MM.1S (cell line): ENCODE data around the gene UBE2L5.

Experiments
- DNase-seq: peaks from one replicate; pipeline ENCODE4 v3.0.0-alpha.2; 2015
- H2AFZ ChIP-seq: fragments of 300-600 bp; sonication (generic); 2 replicates; pipeline ENCODE4 v1.6.0; 2016; ENCODE audit warnings: antibody characterized with exemption, low read length
- H3F3A ChIP-seq: fragments of 300-600 bp; sonication (generic); 2 replicates; pipeline ENCODE4 v1.6.1; 2016; ENCODE audit warnings: mild to moderate bottlenecking, antibody characterized with exemption, low read length, moderate library complexity, mixed read lengths; ENCODE audit not compliant: insufficient read depth
- H3K27ac ChIP-seq: fragments of 300-600 bp; sonication (generic); 2 replicates; pipeline ENCODE4 v1.5.1; 2016; ENCODE audit warnings: mild to moderate bottlenecking, low read length
- H3K27me3 ChIP-seq: fragments of 300-600 bp; sonication (generic); replicated peaks from 2 replicates; pipeline ENCODE4 v1.6.0; 2016; ENCODE audit warnings: low read length; ENCODE audit not compliant: insufficient read depth
- H3K36me3 ChIP-seq: fragments of 300-600 bp; sonication (generic); replicated peaks from 2 replicates; pipeline ENCODE4 v1.6.1; 2016; ENCODE audit warnings: mild to moderate bottlenecking, low read length, mixed read lengths; ENCODE audit not compliant: insufficient read depth
- H3K4me1 ChIP-seq: fragments of 300-600 bp; sonication (generic); 2 replicates; pipeline ENCODE4 v1.6.1; 2016; ENCODE audit warnings: low read length, mixed read lengths
- H3K4me2 ChIP-seq: fragments of 300-600 bp; sonication (generic); 2 replicates; pipeline ENCODE4 v1.6.0; 2016; ENCODE audit warnings: low read depth, low read length
- H3K4me3 ChIP-seq: fragments of 300-600 bp; sonication (generic); 2 replicates; pipeline ENCODE4 v1.5.1; 2016; ENCODE audit warnings: low read length, mixed read lengths
- H3K79me2 ChIP-seq: fragments of 300-600 bp; sonication (generic); 2 replicates; pipeline ENCODE4 v1.6.1; 2016; ENCODE audit warnings: mixed run types, low read length, mixed read lengths
- H3K9ac ChIP-seq: fragments of 300-600 bp; sonication (generic); 2 replicates; pipeline ENCODE4 v1.6.1; 2016; ENCODE audit warnings: low read length, mixed read lengths
- H3K9me2 ChIP-seq: fragments of 300-600 bp; sonication (generic); replicated peaks from 2 replicates; pipeline ENCODE4 v1.6.1; 2016; ENCODE audit warnings: mild to moderate bottlenecking, low read length, mixed read lengths; ENCODE audit not compliant: insufficient read depth
- H3K9me3 ChIP-seq: fragments of 300-600 bp; sonication (generic); replicated peaks from 2 replicates; pipeline ENCODE4 v1.6.1; 2016; ENCODE audit warnings: mild to moderate bottlenecking, low read length, mixed read lengths; ENCODE audit not compliant: insufficient read depth
- H4K20me1 ChIP-seq: fragments of 300-600 bp; sonication (generic); 2 replicates; pipeline ENCODE4 v1.6.1; 2016; ENCODE audit warnings: mild to moderate bottlenecking, low read length, moderate library complexity, mixed read lengths; ENCODE audit not compliant: insufficient read depth
- EZH2 ChIP-seq: fragments of 300-600 bp; sonication (generic); optimal IDR thresholded peaks from 2 replicates; pipeline ENCODE3; 2017; ENCODE audit warnings: low read depth, mild to moderate bottlenecking, antibody characterized with exemption, low read length, mixed read lengths
- EZH2phosphoT487 ChIP-seq: fragments of 300-600 bp; sonication (generic); IDR thresholded peaks from 2 replicates; pipeline ENCODE4 v1.6.1; 2018; ENCODE audit warnings: antibody characterized with exemption, low read length
- TF ChIP-seq, protein P1 (sequence below): fragments of 300-600 bp; sonication (generic); IDR thresholded peaks from 2 replicates; pipeline ENCODE4 v1.5.1; 2016; ENCODE audit warnings: antibody characterized with exemption, low read length, mixed read lengths

UBE2L5 gene

DNA sequence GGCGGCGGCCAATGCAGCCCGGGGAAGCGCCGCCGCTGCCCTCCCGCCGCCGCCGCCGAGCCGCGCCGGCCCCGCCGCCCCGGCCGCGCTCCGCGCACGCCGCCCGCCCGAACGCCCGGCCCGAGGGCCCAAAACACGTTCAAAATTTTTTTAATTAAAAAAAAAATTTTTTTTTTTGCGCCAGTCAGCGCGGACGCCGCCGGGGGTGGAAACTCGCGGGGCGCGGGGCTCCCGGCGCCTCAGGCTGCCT, 43.0 kb downstream of the UBE2L5 start:
- TF ChIP-seq, protein P1, sequence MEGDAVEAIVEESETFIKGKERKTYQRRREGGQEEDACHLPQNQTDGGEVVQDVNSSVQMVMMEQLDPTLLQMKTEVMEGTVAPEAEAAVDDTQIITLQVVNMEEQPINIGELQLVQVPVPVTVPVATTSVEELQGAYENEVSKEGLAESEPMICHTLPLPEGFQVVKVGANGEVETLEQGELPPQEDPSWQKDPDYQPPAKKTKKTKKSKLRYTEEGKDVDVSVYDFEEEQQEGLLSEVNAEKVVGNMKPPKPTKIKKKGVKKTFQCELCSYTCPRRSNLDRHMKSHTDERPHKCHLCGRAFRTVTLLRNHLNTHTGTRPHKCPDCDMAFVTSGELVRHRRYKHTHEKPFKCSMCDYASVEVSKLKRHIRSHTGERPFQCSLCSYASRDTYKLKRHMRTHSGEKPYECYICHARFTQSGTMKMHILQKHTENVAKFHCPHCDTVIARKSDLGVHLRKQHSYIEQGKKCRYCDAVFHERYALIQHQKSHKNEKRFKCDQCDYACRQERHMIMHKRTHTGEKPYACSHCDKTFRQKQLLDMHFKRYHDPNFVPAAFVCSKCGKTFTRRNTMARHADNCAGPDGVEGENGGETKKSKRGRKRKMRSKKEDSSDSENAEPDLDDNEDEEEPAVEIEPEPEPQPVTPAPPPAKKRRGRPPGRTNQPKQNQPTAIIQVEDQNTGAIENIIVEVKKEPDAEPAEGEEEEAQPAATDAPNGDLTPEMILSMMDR, result no peak
- TF ChIP-seq EZH2 (no peak), EZH2phosphoT487 (no peak)
- peak overlapping the region; percentile 88 for H3K9ac ChIP-seq
- peaks cover 7% of the 10 kb centered on the region; the same call in 1 of the 2 replicates for H3K4me1 ChIP-seq
- DNase-seq, result peak; percentile 6
- peaks cover 3% of the 10 kb centered on the region; the same call in 1 of the 2 replicates for H3K36me3 ChIP-seq
- H3K4me2 ChIP-seq, result no peak overlapping the region
- H3K4me3 ChIP-seq, result peak overlapping the region; percentile 55; the same call in 1 of the 2 replicates
- H3K9me3 ChIP-seq, result no peaks in the 10 kb centered on the region
- H3K9me2 ChIP-seq, result no peaks in the 10 kb centered on the region
- H4K20me1 ChIP-seq, result no peaks in the 10 kb centered on the region
- H3K27ac ChIP-seq, result peak overlapping the region; percentile 92; the same call in 1 of the 2 replicates
- peaks cover 21% of the 10 kb centered on the region for H3F3A ChIP-seq
- no peaks in the 10 kb centered on the region for H3K27me3 ChIP-seq
- peaks cover 24% of the 10 kb centered on the region for H3K79me2 ChIP-seq
- H2AFZ ChIP-seq, result no peak overlapping the region

DNA sequence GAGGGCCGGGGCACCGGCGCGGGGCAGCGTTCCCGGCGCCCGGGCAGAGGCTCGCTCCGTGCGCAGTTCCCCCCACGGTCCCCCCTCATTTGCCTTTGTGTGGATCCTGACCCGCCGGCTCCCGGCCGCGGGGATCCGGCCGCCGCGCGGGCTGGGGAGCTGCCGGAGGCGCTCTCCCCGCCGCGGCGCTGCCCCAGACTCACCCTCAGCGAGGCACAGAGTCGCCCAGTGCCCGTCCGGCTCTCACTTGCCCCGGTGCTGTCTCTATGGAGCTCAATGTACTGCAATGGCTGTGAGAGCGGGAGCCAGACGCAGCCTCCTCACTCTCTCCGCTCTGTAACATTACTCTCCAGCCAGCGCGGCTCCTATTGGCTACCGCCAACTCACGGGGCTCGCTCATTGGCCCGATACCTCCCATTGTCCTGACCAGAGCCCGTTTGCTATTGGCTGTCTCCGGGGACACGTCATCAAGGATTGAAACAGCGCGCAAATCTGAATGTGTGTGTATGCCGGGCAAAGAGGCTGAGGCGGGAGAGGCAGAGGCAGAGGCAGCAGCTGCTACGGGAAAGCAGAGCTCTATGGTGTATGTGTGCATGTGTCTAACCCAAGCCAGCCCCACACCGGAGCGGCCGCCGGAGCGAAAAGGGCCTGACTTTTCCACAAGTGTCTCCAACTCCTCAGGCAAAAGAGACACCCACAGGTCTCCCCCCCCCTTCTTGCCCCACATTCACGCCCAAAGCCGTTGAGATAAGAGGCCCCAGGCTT, 43.5 kb downstream of the UBE2L5 start, which contains the start of gene HMGB1:
HMGB1 (minus strand) TSS at position 344 of the 765 bp plus-strand sequence. CDS start 2,256 bp downstream, outside the sequence.
- Histone ChIP-seq H3K79me2 (peaks cover 24% of the 10 kb centered on the region), H4K20me1 (no peaks in the 10 kb centered on the region), H3K36me3 (peaks cover 3% of the 10 kb centered on the region; the same call in 1 of the 2 replicates), H3K27me3 (no peaks in the 10 kb centered on the region), H3K27ac (peak within 1 kb of the TSS; percentile 92), H3K4me3 (peak within 1 kb of the TSS; percentile 55), H3K4me2 (peak within 1 kb of the TSS; percentile 71), H3K4me1 (peaks cover 7% of the 10 kb centered on the region; the same call in 1 of the 2 replicates), H3K9ac (peak within 1 kb of the TSS; percentile 88), H3K9me3 (no peaks in the 10 kb centered on the region), H3F3A (peaks cover 21% of the 10 kb centered on the region), H2AFZ (no peak within 1 kb of the TSS), H3K9me2 (no peaks in the 10 kb centered on the region)
- TF ChIP-seq EZH2phosphoT487, result no peak
- peak; percentile 94 for DNase-seq

DNA sequence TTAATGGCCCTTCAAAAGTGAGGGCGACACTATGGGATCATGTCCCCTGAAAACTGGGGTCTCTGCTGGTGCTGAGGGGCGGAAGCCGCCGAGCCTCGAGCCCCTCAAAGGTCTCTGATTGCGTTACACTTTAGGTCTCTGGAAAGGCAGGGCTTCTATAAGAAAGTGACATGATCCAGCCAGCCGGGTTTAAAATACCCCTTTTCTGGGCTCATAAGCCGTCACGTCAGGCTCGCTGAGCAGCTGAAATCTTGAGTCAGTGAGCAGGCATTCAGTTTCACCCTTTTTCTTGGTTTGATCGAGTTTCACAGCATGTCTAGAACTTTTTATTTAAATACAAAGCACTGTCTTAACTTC, 44.0 kb downstream of the UBE2L5 start:
- TF ChIP-seq EZH2phosphoT487 (no peak), EZH2 (no peak)
- TF ChIP-seq, protein P1, result no peak
- Histone ChIP-seq H2AFZ (no peak overlapping the region), H3K9me3 (no peaks in the 10 kb centered on the region), H4K20me1 (no peaks in the 10 kb centered on the region), H3K27me3 (no peaks in the 10 kb centered on the region), H3F3A (peaks cover 21% of the 10 kb centered on the region), H3K36me3 (peaks cover 3% of the 10 kb centered on the region; the same call in 1 of the 2 replicates), H3K9me2 (no peaks in the 10 kb centered on the region), H3K4me1 (peaks cover 7% of the 10 kb centered on the region; the same call in 1 of the 2 replicates), H3K9ac (peak overlapping the region; percentile 88), H3K4me2 (peak overlapping the region; percentile 71), H3K79me2 (peaks cover 24% of the 10 kb centered on the region), H3K4me3 (peak overlapping the region; percentile 55), H3K27ac (peak overlapping the region; percentile 92)
- peak; percentile 44 for DNase-seq

DNA sequence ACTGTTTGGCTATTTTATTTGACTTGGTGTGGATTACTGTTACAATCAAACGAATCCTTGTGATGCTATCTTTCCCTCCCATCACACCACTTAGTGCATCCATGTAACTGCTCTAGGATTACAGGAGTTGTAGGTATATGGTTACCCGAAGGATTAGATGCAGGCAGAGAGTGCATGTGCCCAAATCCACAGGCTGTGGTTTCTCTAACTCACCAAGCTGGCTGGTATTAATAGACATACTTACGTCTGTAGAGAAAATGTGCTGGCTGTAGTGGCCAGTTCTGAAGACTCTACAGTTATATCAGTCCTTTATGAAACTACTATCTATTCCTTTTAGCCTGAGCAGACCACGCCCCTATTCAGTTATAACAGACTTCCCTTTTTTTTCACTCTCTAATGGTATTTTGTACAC, 44.6 kb downstream of the UBE2L5 start:
- Histone ChIP-seq H3K79me2 (peaks cover 24% of the 10 kb centered on the region), H3K36me3 (peaks cover 3% of the 10 kb centered on the region; the same call in 1 of the 2 replicates), H3K27me3 (no peaks in the 10 kb centered on the region), H3K4me1 (peaks cover 7% of the 10 kb centered on the region; the same call in 1 of the 2 replicates), H3K9me3 (no peaks in the 10 kb centered on the region), H3K4me3 (peak overlapping the region; percentile 55), H3K9me2 (no peaks in the 10 kb centered on the region), H3K27ac (peak overlapping the region; percentile 92), H4K20me1 (no peaks in the 10 kb centered on the region), H3F3A (peaks cover 21% of the 10 kb centered on the region), H3K9ac (peak overlapping the region; percentile 88), H2AFZ (no peak overlapping the region), H3K4me2 (peak overlapping the region; percentile 71)
- DNase-seq, result peak; percentile 72
- TF ChIP-seq, protein P1, result no peak
- TF ChIP-seq EZH2phosphoT487 (no peak), EZH2 (no peak)
